ENCODE results near the gene KLF13.

DNA sequence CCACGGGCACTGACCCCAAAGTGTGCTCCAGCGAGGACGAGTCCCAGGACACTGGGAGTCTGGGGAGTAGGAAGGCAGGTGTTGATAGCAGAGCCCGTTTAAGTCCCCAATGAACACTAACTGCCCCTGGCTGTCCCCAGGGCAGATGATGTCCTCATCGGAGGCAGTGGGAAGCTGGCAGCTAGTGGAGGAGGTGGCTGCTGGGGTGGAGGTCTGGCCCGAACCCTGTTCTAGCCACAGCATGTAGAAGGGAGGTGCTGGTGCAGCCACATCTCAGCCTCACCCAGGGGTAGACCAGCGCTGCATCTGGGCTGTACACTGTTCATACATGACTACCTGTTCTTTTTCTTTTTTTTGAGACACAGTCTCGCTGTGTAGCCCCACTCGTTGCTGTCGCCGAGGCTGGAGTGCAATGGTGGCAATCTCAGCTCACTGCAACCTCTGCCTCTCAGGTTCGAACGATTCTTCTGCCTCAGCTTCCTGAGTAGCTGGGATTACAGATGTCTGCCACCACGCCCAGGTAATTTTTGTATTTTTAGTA is 51.8 kb downstream of the KLF13 start:
- TF ChIP-seq, protein P1, sequence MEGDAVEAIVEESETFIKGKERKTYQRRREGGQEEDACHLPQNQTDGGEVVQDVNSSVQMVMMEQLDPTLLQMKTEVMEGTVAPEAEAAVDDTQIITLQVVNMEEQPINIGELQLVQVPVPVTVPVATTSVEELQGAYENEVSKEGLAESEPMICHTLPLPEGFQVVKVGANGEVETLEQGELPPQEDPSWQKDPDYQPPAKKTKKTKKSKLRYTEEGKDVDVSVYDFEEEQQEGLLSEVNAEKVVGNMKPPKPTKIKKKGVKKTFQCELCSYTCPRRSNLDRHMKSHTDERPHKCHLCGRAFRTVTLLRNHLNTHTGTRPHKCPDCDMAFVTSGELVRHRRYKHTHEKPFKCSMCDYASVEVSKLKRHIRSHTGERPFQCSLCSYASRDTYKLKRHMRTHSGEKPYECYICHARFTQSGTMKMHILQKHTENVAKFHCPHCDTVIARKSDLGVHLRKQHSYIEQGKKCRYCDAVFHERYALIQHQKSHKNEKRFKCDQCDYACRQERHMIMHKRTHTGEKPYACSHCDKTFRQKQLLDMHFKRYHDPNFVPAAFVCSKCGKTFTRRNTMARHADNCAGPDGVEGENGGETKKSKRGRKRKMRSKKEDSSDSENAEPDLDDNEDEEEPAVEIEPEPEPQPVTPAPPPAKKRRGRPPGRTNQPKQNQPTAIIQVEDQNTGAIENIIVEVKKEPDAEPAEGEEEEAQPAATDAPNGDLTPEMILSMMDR (IDR thresholded peaks at IDR 0.05) = no peak
- TF ChIP-seq EZH2 (IDR thresholded peaks at IDR 0.05; ENCODE audit: borderline replicate concordance, insufficient read depth, low read depth, low read length, poor library complexity, severe bottlenecking) = no peak

Measured in B cell (primary cell).